GM12878 (cell line): ENCODE data around the gene CCDC39. TPM values are rescaled to one million over a fixed set of nuclear protein-coding genes. Genes with fewer than 3 reads are reported as not detected.
A peak's percentile ranks its signal among the peaks of the same experiment; 100 is the strongest.

Experiments
- ATAC-seq: fragments of 200-7000 bp; cut with Tn5 transposase; 3 replicates; pipeline ENCODE4 v1.9.1; 2020; ENCODE audit warnings: mild to moderate bottlenecking, moderate library complexity
- BruUV-seq: library from RNA; stranded (reverse); fragments of 400-500 nt; replicated peaks from 2 replicates; lab custom pipeline; 2021; lab: Mats Ljungman, UMichigan
- CTCF ChIA-PET: fragments of 300-600 bp; sonication (Branson Sonifier 250); formaldehyde crosslinking; extraction: SDS; loops from one replicate; lab custom pipeline; 2021; ENCODE audit warnings: inconsistent platforms; lab: Yijun Ruan, JAX
- POLR2A ChIA-PET: fragments of 350-600 bp; formaldehyde crosslinking; extraction: SDS; loops from one replicate; lab custom pipeline; 2021; ENCODE audit warnings: inconsistent platforms; lab: Charles Lee
- RAD21 ChIA-PET: fragments of 300-600 bp; sonication (Branson Sonifier 250); formaldehyde crosslinking; loops from one replicate; lab custom pipeline; 2023; ENCODE audit warnings: antibody characterized with exemption; ENCODE audit not compliant: unreplicated experiment; lab: Charles Lee
- SMC1A ChIA-PET: fragments of 300-600 bp; sonication (Branson Sonifier 250); formaldehyde crosslinking; loops from one replicate; lab custom pipeline; 2023; ENCODE audit not compliant: unreplicated experiment, uncharacterized antibody; lab: Charles Lee
- DNase-seq: peaks from one replicate; pipeline ENCODE4 v3.0.0-alpha.2; 2011; ENCODE audit warnings: low read depth, low spot score
- FAIRE-seq: peaks from 3 replicates; lab custom pipeline; 2011; peaks lifted over from hg19 to GRCh38; lab: Jason Lieb, UNC
- H2AFZ ChIP-seq: 2 replicates; pipeline ENCODE4 v1.6.0; 2011; ENCODE audit warnings: low read depth, low read length, control low read depth; ENCODE audit not compliant: control insufficient read depth
- H3K27ac ChIP-seq: 2 replicates; pipeline ENCODE4 v1.5.1; 2011; ENCODE audit warnings: control low read depth; ENCODE audit not compliant: control insufficient read depth, insufficient read depth
- H3K27me3 ChIP-seq, 2 experiments: replicated peaks in 1 of 2; 2 replicates each; pipeline versions ENCODE4 v1.6.0 to v1.6.1; 2011; ENCODE audit warnings: low read length in 1 of 2; ENCODE audit not compliant: control insufficient read depth in 2 of 2, insufficient read depth in 2 of 2
- H3K36me3 ChIP-seq, 2 experiments: 2 replicates each; pipeline ENCODE4 v1.5.1; 2011; ENCODE audit warnings: low read length in 1 of 2; ENCODE audit not compliant: control insufficient read depth in 2 of 2, insufficient read depth in 2 of 2
- H3K4me1 ChIP-seq: 2 replicates; pipeline ENCODE4 v1.6.1; 2011; ENCODE audit warnings: mild to moderate bottlenecking, low read length, moderate library complexity, mixed read lengths; ENCODE audit not compliant: control insufficient read depth, insufficient read depth
- H3K4me2 ChIP-seq: 2 replicates; pipeline ENCODE4 v1.6.0; 2011; ENCODE audit warnings: control low read depth; ENCODE audit not compliant: control insufficient read depth, insufficient read depth
- H3K4me3 ChIP-seq: fragments of 200-600 bp; sonication (generic); 2 replicates; pipeline ENCODE4 v1.5.1; 2016
- H3K79me2 ChIP-seq: 2 replicates; pipeline ENCODE4 v1.6.0; 2011; ENCODE audit warnings: low read length; ENCODE audit not compliant: control insufficient read depth, insufficient read depth
- H3K9ac ChIP-seq: 2 replicates; pipeline ENCODE4 v1.8.0; 2011; ENCODE audit warnings: low read length, control low read depth, mixed read lengths; ENCODE audit not compliant: control insufficient read depth, insufficient read depth
- H3K9me3 ChIP-seq: replicated peaks from 3 replicates; pipeline ENCODE4 v1.5.1; 2011; ENCODE audit warnings: mild to moderate bottlenecking, low read length; ENCODE audit not compliant: control insufficient read depth, insufficient read depth
- H4K20me1 ChIP-seq: 2 replicates; pipeline ENCODE4 v1.6.0; 2011; ENCODE audit not compliant: control insufficient read depth, insufficient read depth
- ASH2L ChIP-seq: fragments of 300-600, 200-600 bp; sonication (generic); IDR thresholded peaks from 2 replicates; pipeline ENCODE4 v1.6.1; 2017; ENCODE audit warnings: low read depth, mild to moderate bottlenecking, borderline replicate concordance
- BACH1 ChIP-seq: fragments of 450-650 bp; IDR thresholded peaks from 2 replicates; pipeline ENCODE4 v1.6.1; 2017; ENCODE audit warnings: mild to moderate bottlenecking, borderline replicate concordance
- CBFB ChIP-seq: IDR thresholded peaks from 2 replicates; pipeline ENCODE4 v1.6.1; 2016; ENCODE audit warnings: antibody characterized with exemption, low read depth
- CBX5 ChIP-seq: sonication (generic); IDR thresholded peaks from 2 replicates; pipeline ENCODE4 v1.6.1; 2016; ENCODE audit warnings: low read depth, moderate library complexity, mild to moderate bottlenecking, inconsistent platforms
- CREM ChIP-seq: IDR thresholded peaks from 2 replicates; pipeline ENCODE4 v1.6.1; 2014; ENCODE audit warnings: antibody characterized with exemption, low read depth
- DPF2 ChIP-seq: fragments of 450-650 bp; IDR thresholded peaks from 2 replicates; pipeline ENCODE4 v1.6.1; 2017; ENCODE audit warnings: mild to moderate bottlenecking
- EGR1 ChIP-seq, 2 experiments: IDR thresholded peaks; 1 replicate in 1 of 2; 2 replicates in 1 of 2; pipeline ENCODE4 v1.6.1; 2011 to 2012; ENCODE audit warnings: low read depth in 2 of 2, low read length in 2 of 2, borderline replicate concordance in 1 of 2, mild to moderate bottlenecking in 1 of 2, moderate library complexity in 1 of 2
- FOXK2 ChIP-seq: fragments of 450-650 bp; IDR thresholded peaks from 2 replicates; pipeline ENCODE4 v1.6.1; 2017; ENCODE audit warnings: mild to moderate bottlenecking, moderate library complexity
- MYC ChIP-seq: IDR thresholded peaks from 2 replicates; pipeline ENCODE4 v1.6.1; 2011; ENCODE audit warnings: mild to moderate bottlenecking, low read length, moderate library complexity, inconsistent platforms; ENCODE audit not compliant: insufficient read depth, insufficient replicate concordance, insufficient read length, severe bottlenecking
- NR2F1 ChIP-seq: fragments of 450-650 bp; conservative IDR thresholded peaks from 2 replicates; pipeline ENCODE4 v1.6.1; 2017; ENCODE audit warnings: mild to moderate bottlenecking
- POLR2AphosphoS5 ChIP-seq: IDR thresholded peaks from 2 replicates; pipeline ENCODE4 v1.6.1; 2011; ENCODE audit warnings: mild to moderate bottlenecking, low read length, inconsistent platforms
- SMAD5 ChIP-seq: IDR thresholded peaks from 2 replicates; pipeline ENCODE4 v1.6.1; 2016; ENCODE audit warnings: antibody characterized with exemption, low read depth
- TBL1XR1 ChIP-seq: IDR thresholded peaks from 2 replicates; pipeline ENCODE4 v1.6.1; 2012; ENCODE audit warnings: low read depth, low read length, improper control_type of control experiment
- ZZZ3 ChIP-seq: IDR thresholded peaks from 2 replicates; pipeline ENCODE4 v1.6.1; 2011; ENCODE audit warnings: low read depth; ENCODE audit not compliant: control insufficient read depth, insufficient read length
- WGBS: methylation state at CpG from one replicate; pipeline ENCODE4 v1.1.6; 2016; ENCODE audit warnings: low lambda C conversion rate; ENCODE audit not compliant: insufficient replicate concordance, insufficient coverage; ENCODE audit errors: missing lambda C conversion rate; 5-methylcytosine and 5-hydroxymethylcytosine counted together
- in situ Hi-C: fragments of 300-500 bp; cut with MboI; formaldehyde crosslinking; loops from 9 replicates; pipeline ENCODE4 v1.14.3; 2018; ENCODE audit warnings: mixed read lengths
- intact Hi-C: fragments of 100-400 bp; cut with micrococcal nuclease; formaldehyde crosslinking; loops from one replicate; pipeline ENCODE4 v1.14.2; 2022; ENCODE audit not compliant: unreplicated experiment
- polyA plus RNA-seq, 11 experiments: library from polyadenylated mRNA; depleted of rRNA in 4 of 11; unstranded in 6 of 11; stranded (reverse) in 5 of 11; fragments of >200 nt; fragmentation: Nextera tagmentation in 4 of 11; fragmentation: Illumina TruSeq in 1 of 11; extraction: Ambion mirVana in 4 of 11; extraction: Trizol in 1 of 11; gene quantifications; 1 replicate in 1 of 11; 2 replicates in 10 of 11; pipeline versions ENCODE4 v1.2.1 to v1.2.3, GENCODE V29; 2011 to 2016; ENCODE audit warnings: inconsistent platforms in 2 of 11, missing spikeins in 2 of 11, low read depth in 1 of 11
- total RNA-seq, 4 experiments: library from RNA; depleted of rRNA in 3 of 4; stranded (reverse); fragments of >200 nt in 3 of 4; fragmentation: Illumina TruSeq in 1 of 4; extraction: Trizol in 1 of 4; gene quantifications; 2 replicates each; pipeline versions ENCODE4 v1.2.1 to v1.2.3, GENCODE V29; 2013 to 2021
- TF ChIP-seq, protein P1 (sequence below): fragments of 450-650 bp; IDR thresholded peaks from 2 replicates; pipeline ENCODE4 v1.6.1; 2017; ENCODE audit warnings: antibody characterized with exemption, mild to moderate bottlenecking, moderate library complexity
- TF ChIP-seq, protein P2 (sequence below): fragments of 450-650 bp; IDR thresholded peaks from 2 replicates; pipeline ENCODE4 v1.6.1; 2017; ENCODE audit warnings: low read depth, mild to moderate bottlenecking, moderate library complexity
- TF ChIP-seq, protein P3 (sequence below): fragments of 450-650 bp; conservative IDR thresholded peaks from 2 replicates; pipeline ENCODE4 v1.6.1; 2017; ENCODE audit warnings: mild to moderate bottlenecking, moderate library complexity

The CCDC39 gene
- total and polyA plus RNA-seq, 10 of the 15 experiments (the other 5 are each of a cell fraction or from before 2014, with no cell fraction given): 0.10 to 0.69 (median 0.31) TPM

DNA sequence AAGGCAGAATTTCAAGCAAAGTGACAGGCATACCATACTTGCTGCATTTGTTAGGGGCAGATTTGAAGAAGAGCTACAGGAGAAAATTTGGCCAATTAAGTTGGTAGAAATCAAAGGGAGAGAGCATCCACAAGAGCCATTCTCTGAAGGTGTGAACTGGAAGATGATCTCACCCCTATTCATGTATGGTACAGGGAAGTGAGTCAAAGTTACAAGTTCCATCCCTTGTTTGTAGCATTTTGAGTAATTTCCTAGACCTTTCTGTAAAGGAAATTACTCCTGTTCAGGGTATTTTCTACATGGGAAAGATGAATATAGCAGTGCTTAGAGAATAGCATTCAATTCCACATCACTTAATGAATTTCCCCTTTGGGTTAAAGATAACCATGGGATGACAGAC is 48.9 kb downstream of the CCDC39 start (continued):
- TF ChIP-seq, protein P1, sequence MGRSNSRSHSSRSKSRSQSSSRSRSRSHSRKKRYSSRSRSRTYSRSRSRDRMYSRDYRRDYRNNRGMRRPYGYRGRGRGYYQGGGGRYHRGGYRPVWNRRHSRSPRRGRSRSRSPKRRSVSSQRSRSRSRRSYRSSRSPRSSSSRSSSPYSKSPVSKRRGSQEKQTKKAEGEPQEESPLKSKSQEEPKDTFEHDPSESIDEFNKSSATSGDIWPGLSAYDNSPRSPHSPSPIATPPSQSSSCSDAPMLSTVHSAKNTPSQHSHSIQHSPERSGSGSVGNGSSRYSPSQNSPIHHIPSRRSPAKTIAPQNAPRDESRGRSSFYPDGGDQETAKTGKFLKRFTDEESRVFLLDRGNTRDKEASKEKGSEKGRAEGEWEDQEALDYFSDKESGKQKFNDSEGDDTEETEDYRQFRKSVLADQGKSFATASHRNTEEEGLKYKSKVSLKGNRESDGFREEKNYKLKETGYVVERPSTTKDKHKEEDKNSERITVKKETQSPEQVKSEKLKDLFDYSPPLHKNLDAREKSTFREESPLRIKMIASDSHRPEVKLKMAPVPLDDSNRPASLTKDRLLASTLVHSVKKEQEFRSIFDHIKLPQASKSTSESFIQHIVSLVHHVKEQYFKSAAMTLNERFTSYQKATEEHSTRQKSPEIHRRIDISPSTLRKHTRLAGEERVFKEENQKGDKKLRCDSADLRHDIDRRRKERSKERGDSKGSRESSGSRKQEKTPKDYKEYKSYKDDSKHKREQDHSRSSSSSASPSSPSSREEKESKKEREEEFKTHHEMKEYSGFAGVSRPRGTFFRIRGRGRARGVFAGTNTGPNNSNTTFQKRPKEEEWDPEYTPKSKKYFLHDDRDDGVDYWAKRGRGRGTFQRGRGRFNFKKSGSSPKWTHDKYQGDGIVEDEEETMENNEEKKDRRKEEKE: no peak
- TF ChIP-seq ASH2L: no peak

DNA sequence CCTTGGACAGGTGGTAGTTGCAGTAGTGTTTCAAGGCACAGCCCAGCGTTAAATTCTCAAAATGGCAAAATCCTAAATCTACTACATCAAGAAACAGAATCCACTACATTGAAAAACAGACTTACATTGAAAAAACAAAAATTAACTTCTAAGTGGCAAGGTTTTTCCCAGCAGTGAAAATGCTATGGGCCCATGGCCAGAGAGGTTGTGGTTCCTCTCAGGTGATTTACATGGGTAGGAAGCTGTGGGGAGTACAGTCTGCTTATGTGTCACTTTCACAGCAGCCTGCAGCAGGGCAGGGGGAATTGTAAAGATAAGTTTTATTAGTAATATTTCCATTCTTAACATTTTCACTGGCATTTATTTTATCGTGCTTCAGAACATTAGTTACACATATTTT is 52.4 kb downstream of the CCDC39 start:
- no peak overlapping the region for H3K9ac ChIP-seq
- no peak overlapping the region for H2AFZ ChIP-seq
- WGBS: 61% methylated on average over 2 of the region's 2 CpGs
- FAIRE-seq: no peak
- H3K4me2 ChIP-seq: peak overlapping the region; percentile 54; the same call in 1 of the 2 replicates
- ChIA-PET CTCF (no interaction called here), RAD21 (interaction anchor here (1.3 to 1.4 kb wide), 2 partner anchors 18 to 23 kb away, joined by 3 to 4 read pairs; no protein-coding TSS in a partner anchor), SMC1A (interaction anchor here (1.0 to 2.1 kb wide), 5 partner anchors 10 to 666 kb away, joined by 3 to 8 read pairs (median 3); no protein-coding TSS in a partner anchor), POLR2A (interaction anchor here (0.6 kb wide), 1 partner anchor 292 kb away, joined by 4 read pairs; no protein-coding TSS in a partner anchor)
- DNase-seq: peak; percentile 45
- peak overlapping the region; percentile 69 for H3K27ac ChIP-seq
- H3K4me1 ChIP-seq: peaks cover 25% of the 10 kb centered on the region
- no peaks in the 10 kb centered on the region for H3K79me2 ChIP-seq
- ATAC-seq: peak; percentile 93
- no peak overlapping the region for H3K4me3 ChIP-seq
- intact Hi-C loops (loop anchor here (5.0 to 10.0 kb wide), 2 partner anchors 50 to 288 kb away; partner anchors contain the start of genes CCDC39 and FXR1), in situ Hi-C loops (no loop called here)
- peaks cover 12% of the 10 kb centered on the region; the same call in 2 of the 3 replicates for H3K9me3 ChIP-seq
- BruUV-seq: no TSS peak
- no peaks in the 10 kb centered on the region for H4K20me1 ChIP-seq
- H3K27me3 ChIP-seq: no peaks in the 10 kb centered on the region
- H3K36me3 ChIP-seq: peaks cover 0 to 3% of the 10 kb centered on the region in 2 experiments; a peak in 1 of 4 replicates
- TF ChIP-seq MYC (no peak), CREM (0 out of 2 replicates have a peak, but pooled peaks have one; percentile 21), ZZZ3 (no peak), SMAD5 (no peak), TBL1XR1 (no peak), BACH1 (peak; percentile 16; the same call in 1 of the 2 replicates), DPF2 (0 out of 2 replicates have a peak, but pooled peaks have one; percentile 29), NR2F1 (0 out of 2 replicates have a peak, but pooled peaks have one; percentile 11), POLR2AphosphoS5 (no peak), EGR1 (IDR thresholded peaks at IDR 0.05; ENCODE audit: borderline replicate concordance in 1 of 2, low read depth in 2 of 2, low read length in 2 of 2) (no peak), CBX5 (no peak), FOXK2 (no peak), CBFB (no peak)
- TF ChIP-seq, protein P2, sequence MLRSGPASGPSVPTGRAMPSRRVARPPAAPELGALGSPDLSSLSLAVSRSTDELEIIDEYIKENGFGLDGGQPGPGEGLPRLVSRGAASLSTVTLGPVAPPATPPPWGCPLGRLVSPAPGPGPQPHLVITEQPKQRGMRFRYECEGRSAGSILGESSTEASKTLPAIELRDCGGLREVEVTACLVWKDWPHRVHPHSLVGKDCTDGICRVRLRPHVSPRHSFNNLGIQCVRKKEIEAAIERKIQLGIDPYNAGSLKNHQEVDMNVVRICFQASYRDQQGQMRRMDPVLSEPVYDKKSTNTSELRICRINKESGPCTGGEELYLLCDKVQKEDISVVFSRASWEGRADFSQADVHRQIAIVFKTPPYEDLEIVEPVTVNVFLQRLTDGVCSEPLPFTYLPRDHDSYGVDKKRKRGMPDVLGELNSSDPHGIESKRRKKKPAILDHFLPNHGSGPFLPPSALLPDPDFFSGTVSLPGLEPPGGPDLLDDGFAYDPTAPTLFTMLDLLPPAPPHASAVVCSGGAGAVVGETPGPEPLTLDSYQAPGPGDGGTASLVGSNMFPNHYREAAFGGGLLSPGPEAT: peak; percentile 56; the same call in 1 of the 2 replicates
- TF ChIP-seq, protein P3, sequence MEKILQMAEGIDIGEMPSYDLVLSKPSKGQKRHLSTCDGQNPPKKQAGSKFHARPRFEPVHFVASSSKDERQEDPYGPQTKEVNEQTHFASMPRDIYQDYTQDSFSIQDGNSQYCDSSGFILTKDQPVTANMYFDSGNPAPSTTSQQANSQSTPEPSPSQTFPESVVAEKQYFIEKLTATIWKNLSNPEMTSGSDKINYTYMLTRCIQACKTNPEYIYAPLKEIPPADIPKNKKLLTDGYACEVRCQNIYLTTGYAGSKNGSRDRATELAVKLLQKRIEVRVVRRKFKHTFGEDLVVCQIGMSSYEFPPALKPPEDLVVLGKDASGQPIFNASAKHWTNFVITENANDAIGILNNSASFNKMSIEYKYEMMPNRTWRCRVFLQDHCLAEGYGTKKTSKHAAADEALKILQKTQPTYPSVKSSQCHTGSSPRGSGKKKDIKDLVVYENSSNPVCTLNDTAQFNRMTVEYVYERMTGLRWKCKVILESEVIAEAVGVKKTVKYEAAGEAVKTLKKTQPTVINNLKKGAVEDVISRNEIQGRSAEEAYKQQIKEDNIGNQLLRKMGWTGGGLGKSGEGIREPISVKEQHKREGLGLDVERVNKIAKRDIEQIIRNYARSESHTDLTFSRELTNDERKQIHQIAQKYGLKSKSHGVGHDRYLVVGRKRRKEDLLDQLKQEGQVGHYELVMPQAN: no peak
